ENCODE measurements around the gene SLC1A4. TPM values are rescaled to one million over a fixed set of nuclear protein-coding genes. Genes with fewer than 3 reads are reported as not detected.
"Not testable (repeated sequence)": the region's sequence is repeated elsewhere in the genome, so short reads cannot be mapped to it uniquely, and the experiment has no call there.

SLC1A4 gene
- total RNA-seq, 2 experiments from 2014 or later, result 24.9 to 25.8 TPM

- POLR2A ChIA-PET, result not testable (repeated sequence)
- CTCF ChIA-PET, result interaction anchor here (0.6 kb wide), 1 partner anchor 19 kb away, joined by 3 read pairs; no protein-coding TSS in a partner anchor
Observed at GRCh38 chr2:65020251-65020650, 31.1 kb downstream of the SLC1A4 start.

- POLR2A ChIA-PET, result no interaction called here
Observed at GRCh38 chr2:65020943-65021528, 31.8 kb downstream of the SLC1A4 start.

GRCh38 chr2:65021709-65022108 lies 32.5 kb downstream of the SLC1A4 start:
- ChIA-PET CTCF (no interaction called here), POLR2A (no interaction called here)

More at GRCh38 chr2:65020943-65021528, 31.8 kb downstream of the SLC1A4 start:
- CTCF ChIA-PET, result no interaction called here

- POLR2A ChIA-PET, result no interaction called here
- CTCF ChIA-PET, result no interaction called here
Observed at GRCh38 chr2:65022189-65022588, 33.0 kb downstream of the SLC1A4 start.

- ChIA-PET POLR2A (no interaction called here), CTCF (no interaction called here)
Observed at GRCh38 chr2:65023742-65024141, 34.5 kb downstream of the SLC1A4 start.

GRCh38 chr2:65024149-65024829 lies 35.1 kb downstream of the SLC1A4 start:
- ChIA-PET POLR2A (no interaction called here), CTCF (no interaction called here)

GRCh38 chr2:65025453-65026123 lies 36.4 kb downstream of the SLC1A4 start:
- ChIA-PET CTCF (no interaction called here), POLR2A (no interaction called here)

- POLR2A ChIA-PET, result no interaction called here
- CTCF ChIA-PET, result no interaction called here
Observed at GRCh38 chr2:65026154-65026553, 37.0 kb downstream of the SLC1A4 start.

- CTCF ChIA-PET, result no interaction called here
- POLR2A ChIA-PET, result no interaction called here
Observed at GRCh38 chr2:65026704-65027464, 37.7 kb downstream of the SLC1A4 start.

GRCh38 chr2:65027616-65028244 lies 38.5 kb downstream of the SLC1A4 start:
- POLR2A ChIA-PET, result no interaction called here
- CTCF ChIA-PET, result interaction anchor here (0.6 to 1.2 kb wide), 2 partner anchors 110 to 374 kb away, joined by 3 to 5 read pairs; no protein-coding TSS in a partner anchor

- ChIA-PET POLR2A (no interaction called here), CTCF (interaction anchor here (0.9 to 3.9 kb wide), 2 partner anchors 113 to 117 kb away, joined by 3 to 21 read pairs; no protein-coding TSS in a partner anchor)
Observed at GRCh38 chr2:65030476-65031332, 41.5 kb downstream of the SLC1A4 start.

- ChIA-PET CTCF (interaction anchor here (0.9 to 3.9 kb wide), 2 partner anchors 114 to 117 kb away, joined by 3 to 21 read pairs; no protein-coding TSS in a partner anchor), POLR2A (no interaction called here)
Observed at GRCh38 chr2:65031341-65032018, 42.3 kb downstream of the SLC1A4 start.

GRCh38 chr2:65032019-65032975 lies 43.1 kb downstream of the SLC1A4 start:
- ChIA-PET CTCF (interaction anchor here (3.9 kb wide), 1 partner anchor 115 kb away, joined by 21 read pairs; no protein-coding TSS in a partner anchor), POLR2A (no interaction called here)

- ChIA-PET CTCF (interaction anchor here (0.6 to 3.9 kb wide), 4 partner anchors 66 to 266 kb away, joined by 3 to 21 read pairs (median 4); no protein-coding TSS in a partner anchor), POLR2A (no interaction called here)
Observed at GRCh38 chr2:65033178-65033577, 44.0 kb downstream of the SLC1A4 start.

GRCh38 chr2:65033667-65034066 lies 44.5 kb downstream of the SLC1A4 start:
- POLR2A ChIA-PET, result not testable (repeated sequence)
- CTCF ChIA-PET, result interaction anchor here (0.6 to 3.9 kb wide), 4 partner anchors 66 to 267 kb away, joined by 3 to 21 read pairs (median 4); no protein-coding TSS in a partner anchor

GRCh38 chr2:65035351-65035943 lies 46.2 kb downstream of the SLC1A4 start:
- ChIA-PET CTCF (interaction anchor here (1.2 kb wide), 1 partner anchor 118 kb away, joined by 6 read pairs; no protein-coding TSS in a partner anchor), POLR2A (no interaction called here)

All from activated CD8-positive, alpha-beta memory T cell treated with anti-CD3 and anti-CD28 coated beads for 36 hours (primary cell).